Superior temporal gyrus (tissue), 1 donor: Measurements from ENCODE around the gene MPHOSPH8.
A peak's percentile ranks its signal among the peaks of the same experiment; 100 is the strongest.

Experiments used
- DNase-seq: peaks from one replicate; pipeline ENCODE4 v3.0.0-alpha.2; 2016; ENCODE audit errors: extremely low spot score

Gene MPHOSPH8

GRCh38 chr13:19633479-19634255 is at the start of gene MPHOSPH8:
TSS of gene MPHOSPH8 (plus strand) at chr13:19633659. CDS start at chr13:19633749, 90 bp downstream.
- peak; percentile 98 for DNase-seq

DNA sequence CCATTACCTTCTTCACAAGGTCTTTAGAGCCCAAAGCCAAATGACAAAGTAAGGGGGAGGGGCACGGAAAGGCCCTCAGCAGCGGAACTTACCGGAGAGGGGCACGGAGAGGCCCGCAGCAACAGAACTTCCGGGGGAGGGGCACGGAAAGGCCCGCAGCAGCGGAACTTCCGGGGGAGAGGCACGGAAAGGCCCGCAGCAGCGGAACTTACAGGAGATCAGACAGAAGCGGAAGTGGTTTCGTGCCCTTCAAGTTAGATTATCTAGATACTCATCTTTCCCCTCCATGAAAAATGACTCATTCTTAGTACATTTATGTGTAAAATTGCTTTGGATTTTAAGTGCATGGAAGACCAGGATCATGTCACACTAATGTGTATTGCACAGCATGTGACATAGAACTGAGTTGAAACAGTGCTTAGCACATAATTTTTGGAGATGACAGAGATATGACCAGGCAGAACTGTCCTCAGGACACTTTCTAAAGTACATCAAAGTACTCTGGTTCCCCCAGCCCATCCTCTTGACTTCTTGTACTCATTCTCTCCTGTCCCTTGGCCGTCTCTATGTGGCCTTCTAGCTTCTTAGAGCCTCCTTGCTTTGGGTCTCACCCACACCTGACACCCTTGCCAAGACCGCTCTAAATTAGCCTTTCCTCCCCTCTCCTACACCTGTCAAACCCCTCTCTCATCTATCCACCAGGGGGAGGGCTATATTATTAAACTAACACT is 46.4 kb upstream of the MPHOSPH8 start:
- no peak for DNase-seq

DNA sequence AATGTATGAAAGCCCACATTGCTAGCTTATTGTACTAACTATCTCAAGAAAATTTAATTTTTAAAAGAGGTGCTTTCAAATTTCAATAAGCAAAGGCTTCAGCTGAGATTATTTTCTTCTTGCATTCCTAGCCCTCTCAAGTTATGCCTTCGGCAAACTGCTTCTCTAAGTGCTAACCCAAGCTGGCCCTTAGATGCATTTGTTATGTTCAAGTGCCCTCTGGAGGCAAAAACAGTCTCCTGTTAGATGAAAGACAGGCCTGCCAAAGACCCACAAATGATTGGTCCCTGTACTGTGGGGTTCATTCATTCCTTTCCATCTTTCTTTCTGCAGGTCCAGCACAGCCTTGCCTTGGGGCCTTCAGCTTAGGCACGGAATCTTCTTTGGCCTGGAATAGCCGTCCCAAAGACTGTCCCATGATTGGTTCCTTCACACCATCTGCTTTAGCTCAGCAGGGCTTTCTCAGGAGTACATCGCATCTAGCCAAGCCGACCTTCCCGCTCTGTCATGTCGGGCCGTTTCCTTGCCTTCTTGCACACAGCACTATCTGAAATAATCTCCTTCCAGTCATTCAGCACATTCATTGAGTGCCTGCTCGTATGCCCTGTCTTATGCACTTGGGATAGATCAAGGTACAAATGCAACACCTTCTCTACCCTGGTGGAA is 45.7 kb upstream of the MPHOSPH8 start:
- DNase-seq: peak; percentile 75

- no peak for DNase-seq
These were observed 44.1 kb upstream of the MPHOSPH8 start for GRCh38 chr13:19589312-19589711.

DNA sequence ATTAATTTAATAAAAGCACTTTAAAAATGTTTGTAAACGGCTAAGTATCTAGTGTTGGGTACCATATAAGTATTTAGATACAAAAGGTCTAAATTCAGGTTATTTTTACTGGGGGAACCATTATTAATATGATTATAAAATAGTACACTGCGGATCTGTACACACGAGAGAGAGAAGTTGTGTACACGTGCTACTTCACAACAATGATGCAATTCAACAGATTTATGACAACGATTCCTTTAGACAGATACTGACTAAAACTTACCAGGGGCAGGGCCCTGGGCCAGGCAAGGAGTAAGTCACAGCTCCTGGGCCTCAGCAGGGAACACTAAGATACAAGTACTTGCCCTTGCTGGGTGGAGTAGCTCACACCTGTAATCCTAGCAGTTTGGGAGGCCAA is 43.0 kb upstream of the MPHOSPH8 start:
- DNase-seq: no peak

GRCh38 chr13:19591864-19592263 is 41.6 kb upstream of the MPHOSPH8 start:
- no peak for DNase-seq

- no peak for DNase-seq
These were observed 40.7 kb upstream of the MPHOSPH8 start for GRCh38 chr13:19592657-19593180.

DNA sequence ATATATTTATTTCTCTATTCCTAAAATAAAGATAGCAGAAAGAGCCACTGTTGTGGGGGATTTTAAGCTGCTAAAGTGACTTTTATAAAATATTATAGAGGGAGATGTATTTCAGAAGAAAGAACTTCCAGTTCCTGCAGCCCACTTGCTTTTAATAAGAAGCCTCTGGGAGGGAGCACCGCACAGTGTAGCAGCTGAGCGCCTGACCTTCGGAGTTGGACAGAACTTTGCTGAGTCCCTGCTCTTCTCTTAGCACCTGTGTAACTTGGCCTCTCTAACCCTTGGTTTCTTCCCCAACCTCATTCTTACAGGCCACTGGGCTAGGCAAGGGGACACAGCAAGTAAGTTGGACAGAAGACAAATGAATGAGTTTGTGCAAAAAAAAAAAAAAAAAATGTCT is 37.4 kb upstream of the MPHOSPH8 start:
- DNase-seq: no peak

- no peak for DNase-seq
These were observed 36.5 kb upstream of the MPHOSPH8 start for GRCh38 chr13:19596960-19597361.

DNA sequence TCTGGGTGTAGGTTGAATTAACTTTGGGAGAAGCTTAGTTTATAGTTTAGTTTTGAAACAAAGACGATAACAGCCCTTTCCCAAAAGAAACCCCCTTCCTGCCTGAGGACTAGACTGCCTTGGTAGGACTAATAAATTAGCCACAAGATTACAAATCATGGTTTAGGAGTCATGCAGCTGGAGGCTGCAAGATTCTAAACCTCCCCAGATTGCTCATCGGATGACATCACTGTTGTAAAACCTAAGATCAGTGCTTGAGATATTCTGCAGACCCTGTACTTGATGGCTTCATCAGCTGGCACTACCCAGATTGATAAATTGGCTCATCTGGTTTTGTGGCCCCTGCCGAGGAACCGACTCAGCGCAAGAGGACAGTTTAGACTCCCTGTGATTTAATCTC is 35.9 kb upstream of the MPHOSPH8 start:
- DNase-seq: no peak

DNA sequence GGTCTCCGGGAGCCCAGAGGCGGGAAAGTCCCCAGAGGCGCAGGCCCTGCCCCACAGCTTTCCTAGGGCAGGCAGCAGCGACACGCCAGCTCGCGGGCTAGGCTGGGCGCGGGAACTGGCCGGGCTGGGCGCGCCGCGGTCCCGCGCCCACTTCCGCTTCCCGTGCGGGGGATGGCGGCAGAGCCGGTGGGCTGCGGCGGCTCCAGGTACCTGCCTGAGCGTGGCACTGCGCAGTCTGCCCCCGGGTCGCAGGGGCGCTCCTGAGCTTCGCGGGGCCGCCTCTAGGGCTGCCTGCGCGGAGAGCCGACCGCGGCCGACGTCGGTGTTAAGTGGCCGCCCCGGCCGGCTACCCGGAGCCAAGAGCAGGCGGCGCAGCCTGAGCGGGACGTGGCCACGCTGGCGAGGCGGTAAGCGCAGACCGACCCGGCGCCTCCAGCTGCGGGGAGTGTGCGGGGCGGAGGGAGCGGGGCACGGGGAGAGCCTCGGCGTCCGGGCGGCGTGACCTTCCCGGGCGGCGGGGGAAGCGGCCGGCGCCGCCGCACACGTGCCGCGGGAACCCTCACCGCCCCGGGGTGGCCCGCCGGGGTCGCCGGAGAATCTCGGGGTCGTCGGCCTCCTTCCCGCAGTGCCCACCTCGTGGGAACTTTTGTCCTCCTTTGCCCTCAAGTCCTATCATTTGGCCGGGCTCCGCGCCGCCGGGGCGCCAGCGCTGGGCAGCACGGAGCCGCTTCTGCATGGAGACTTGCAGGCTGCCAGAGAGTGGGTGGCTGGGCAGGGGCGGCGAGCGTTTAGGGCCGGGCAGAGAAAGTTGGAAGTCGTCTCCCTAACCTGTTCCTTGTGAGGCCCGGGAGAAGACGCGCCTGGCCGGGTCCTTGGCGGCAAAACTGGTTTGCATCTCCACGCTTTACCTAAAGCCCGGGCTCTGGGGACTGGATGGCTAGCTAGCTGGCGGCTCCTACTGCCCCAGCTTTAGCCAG is 31.4 kb upstream of the MPHOSPH8 start:
- no peak for DNase-seq

DNA sequence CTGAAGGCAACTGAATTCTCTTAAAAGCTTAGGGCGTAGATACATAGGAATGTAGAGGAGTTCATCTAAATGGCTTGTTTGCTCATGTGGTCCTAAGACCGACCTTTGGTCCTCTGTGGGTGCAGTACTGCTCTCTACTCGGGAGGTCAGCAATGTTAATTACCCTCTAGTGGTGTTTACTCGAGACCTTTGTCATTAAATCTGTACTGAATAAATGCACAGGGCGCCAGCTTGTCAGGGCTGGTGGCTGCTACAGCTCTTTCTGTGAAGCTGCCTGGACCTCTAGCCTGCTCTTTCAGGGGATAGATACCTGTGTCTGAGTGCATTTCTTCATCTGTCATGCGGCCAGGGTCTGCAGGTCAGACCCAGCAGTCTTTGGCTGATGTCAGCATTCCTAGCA is 29.2 kb upstream of the MPHOSPH8 start:
- no peak for DNase-seq

- no peak for DNase-seq
These were observed 28.1 kb upstream of the MPHOSPH8 start for GRCh38 chr13:19605161-19605955.

DNA sequence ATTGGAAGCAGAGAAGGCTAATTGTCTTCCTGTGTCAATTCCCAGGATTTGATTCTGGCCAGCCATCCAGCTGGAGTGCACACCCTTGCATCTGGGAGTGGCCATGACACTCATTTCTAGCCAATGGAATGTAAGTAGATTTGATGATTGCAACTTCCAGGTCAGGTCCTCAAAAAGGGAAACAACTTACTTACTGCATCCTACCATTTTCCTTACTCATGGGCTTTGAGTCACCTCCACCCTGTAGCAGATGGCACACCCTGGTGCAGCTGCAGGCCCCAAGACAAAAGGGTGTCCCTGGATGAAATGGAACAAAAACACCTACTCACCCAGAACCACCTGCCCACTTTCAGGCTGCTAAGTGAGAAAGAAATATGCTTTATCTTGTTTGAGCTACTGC is 27.3 kb upstream of the MPHOSPH8 start:
- DNase-seq: peak; percentile 26

DNA sequence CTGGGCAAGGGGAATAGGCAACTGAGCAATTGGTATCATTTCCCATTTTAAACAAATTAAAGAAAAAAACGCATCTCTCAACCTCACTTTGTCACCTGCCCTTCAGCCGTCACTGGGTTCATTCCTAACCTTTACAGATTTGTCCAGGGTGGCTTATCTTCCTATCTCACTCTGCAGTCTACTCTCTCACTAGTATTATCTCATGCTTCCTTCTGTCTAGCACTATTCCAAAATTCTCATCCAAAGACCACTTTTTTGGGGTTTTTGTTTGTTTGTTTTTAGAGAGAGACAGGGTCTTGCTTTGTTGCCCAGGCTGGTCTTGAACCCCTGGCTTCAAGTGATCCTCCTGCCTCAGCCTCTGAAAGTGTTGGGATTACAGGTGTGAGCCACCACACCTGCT is 26.7 kb upstream of the MPHOSPH8 start:
- DNase-seq: no peak

DNA sequence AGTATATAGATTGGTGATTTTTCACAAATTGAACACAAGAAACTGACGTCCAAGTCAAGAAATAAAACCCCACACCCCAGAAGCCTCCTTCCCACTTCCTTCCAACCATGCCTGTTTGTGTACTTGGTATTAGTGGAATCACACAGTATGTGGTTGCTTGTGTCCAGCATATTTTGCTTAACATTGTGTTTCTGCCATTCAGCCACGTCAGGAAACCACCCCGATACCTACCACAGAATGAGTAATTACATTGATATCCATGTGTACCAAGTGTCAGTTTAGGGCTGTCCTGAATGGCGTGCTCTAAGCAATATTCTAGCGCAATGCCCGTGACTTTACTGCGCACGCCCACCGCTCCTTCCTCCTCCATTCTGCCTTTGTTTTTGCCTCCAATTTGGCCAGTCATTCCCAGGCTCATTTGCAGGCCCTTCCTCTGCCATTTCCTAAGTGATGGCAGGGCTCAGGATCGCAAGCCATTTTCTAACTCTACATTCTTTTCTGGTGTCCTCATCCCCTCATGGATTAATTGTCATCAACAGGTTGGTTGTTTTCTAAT is 25.9 kb upstream of the MPHOSPH8 start:
- DNase-seq: no peak

GRCh38 chr13:19618977-19619376 is 14.5 kb upstream of the MPHOSPH8 start:
- no peak for DNase-seq

- DNase-seq: no peak
These were observed 11.3 kb upstream of the MPHOSPH8 start for GRCh38 chr13:19622193-19622592.

- DNase-seq: no peak
These were observed 9.2 kb upstream of the MPHOSPH8 start for GRCh38 chr13:19624265-19624664.

DNA sequence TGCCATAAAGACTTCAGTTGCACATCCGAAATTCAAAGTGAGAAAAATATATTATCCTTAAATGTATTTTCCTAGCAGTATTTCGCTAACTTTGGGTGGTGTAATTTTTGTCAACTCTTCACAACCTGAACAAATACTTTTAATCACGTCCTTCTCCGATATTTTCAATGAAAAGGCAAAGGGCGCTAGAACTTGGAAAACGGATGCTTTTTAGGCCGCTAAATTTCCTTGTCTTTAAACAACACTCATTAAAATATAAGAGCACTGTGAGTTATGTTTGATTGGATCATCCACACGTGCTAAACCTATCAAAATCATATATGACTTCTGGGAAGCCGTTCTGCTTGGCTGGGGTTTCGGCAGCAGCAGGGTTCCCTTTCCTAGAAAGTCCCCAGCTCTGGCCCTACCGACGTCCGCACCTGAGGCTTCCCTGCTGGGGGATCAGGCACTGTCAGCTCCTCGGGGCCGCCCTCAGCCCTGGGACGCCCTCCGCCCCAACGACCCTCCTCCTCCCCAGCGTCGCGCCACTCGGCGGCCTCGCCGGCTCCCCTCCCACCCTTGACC is 462 bp upstream of the MPHOSPH8 start:
- peak; percentile 48 for DNase-seq
